ENCODE data around the gene SNORC.
"Not testable (repeated sequence)": the region's sequence is repeated elsewhere in the genome, so short reads cannot be mapped to it uniquely, and the experiment has no call there.

The SNORC gene

DNA sequence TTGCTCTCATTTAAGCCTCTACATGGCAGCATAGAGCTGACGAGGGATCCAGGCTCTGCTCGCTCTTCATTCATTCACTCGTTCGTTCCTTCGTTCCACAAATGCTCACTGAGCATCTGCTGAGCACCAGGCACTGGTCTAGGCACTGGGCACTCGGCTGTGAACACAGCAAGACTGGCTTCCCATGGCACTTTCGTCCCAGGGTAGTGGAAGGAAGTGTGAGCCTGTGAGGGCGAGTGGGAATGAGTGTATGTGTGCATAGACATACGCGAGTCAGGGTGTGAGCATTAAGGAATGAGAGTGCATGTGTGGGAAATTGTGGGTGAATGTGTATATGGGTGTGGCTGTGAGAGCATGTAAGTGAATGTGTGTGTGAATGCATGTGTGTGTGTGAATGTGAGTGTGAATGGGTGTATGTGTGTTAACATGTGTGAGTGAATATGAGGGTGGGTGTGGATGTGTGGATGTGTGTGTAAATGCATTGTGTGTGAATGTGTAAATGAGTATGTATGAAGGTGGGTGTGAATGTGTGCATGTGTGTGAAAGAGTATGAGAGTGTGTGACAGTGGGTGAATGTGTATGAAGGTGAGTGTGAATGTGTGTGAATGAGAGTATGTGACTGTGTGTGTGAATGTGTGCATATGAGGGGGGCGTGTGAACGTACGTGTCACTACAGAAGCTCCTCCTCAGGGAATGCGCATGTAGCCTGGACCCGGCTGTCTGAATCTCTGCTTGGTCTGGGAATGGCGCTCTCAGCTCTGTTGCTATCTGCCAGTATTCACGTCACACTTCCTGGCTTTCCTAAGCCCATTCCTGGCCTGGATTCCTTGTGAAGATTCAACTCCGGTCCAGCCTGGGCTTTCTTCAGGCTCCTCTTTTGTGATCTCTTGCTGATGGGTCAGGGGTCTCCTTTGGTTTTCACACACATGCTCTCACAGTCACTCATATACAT, 28.8 kb downstream of the SNORC start:
- Histone ChIP-seq H3K27ac (no peak overlapping the region), H3K4me3 (no peak overlapping the region), H3K4me1 (no peaks in the 10 kb centered on the region), H3K27me3 (peaks cover 0 to 16% of the 10 kb centered on the region in 2 donors), H3K9me3 (no peaks in the 10 kb centered on the region), H3K36me3 (no peaks in the 10 kb centered on the region)
- TF ChIP-seq, protein P1, sequence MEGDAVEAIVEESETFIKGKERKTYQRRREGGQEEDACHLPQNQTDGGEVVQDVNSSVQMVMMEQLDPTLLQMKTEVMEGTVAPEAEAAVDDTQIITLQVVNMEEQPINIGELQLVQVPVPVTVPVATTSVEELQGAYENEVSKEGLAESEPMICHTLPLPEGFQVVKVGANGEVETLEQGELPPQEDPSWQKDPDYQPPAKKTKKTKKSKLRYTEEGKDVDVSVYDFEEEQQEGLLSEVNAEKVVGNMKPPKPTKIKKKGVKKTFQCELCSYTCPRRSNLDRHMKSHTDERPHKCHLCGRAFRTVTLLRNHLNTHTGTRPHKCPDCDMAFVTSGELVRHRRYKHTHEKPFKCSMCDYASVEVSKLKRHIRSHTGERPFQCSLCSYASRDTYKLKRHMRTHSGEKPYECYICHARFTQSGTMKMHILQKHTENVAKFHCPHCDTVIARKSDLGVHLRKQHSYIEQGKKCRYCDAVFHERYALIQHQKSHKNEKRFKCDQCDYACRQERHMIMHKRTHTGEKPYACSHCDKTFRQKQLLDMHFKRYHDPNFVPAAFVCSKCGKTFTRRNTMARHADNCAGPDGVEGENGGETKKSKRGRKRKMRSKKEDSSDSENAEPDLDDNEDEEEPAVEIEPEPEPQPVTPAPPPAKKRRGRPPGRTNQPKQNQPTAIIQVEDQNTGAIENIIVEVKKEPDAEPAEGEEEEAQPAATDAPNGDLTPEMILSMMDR (IDR thresholded peaks at IDR 0.05) = no peak
- intact Hi-C loops (cut with DNase I; ENCODE audit: low total_unique reads) = no loop called here
- peak in 1 of 2 donors; percentile 37 for DNase-seq

DNA sequence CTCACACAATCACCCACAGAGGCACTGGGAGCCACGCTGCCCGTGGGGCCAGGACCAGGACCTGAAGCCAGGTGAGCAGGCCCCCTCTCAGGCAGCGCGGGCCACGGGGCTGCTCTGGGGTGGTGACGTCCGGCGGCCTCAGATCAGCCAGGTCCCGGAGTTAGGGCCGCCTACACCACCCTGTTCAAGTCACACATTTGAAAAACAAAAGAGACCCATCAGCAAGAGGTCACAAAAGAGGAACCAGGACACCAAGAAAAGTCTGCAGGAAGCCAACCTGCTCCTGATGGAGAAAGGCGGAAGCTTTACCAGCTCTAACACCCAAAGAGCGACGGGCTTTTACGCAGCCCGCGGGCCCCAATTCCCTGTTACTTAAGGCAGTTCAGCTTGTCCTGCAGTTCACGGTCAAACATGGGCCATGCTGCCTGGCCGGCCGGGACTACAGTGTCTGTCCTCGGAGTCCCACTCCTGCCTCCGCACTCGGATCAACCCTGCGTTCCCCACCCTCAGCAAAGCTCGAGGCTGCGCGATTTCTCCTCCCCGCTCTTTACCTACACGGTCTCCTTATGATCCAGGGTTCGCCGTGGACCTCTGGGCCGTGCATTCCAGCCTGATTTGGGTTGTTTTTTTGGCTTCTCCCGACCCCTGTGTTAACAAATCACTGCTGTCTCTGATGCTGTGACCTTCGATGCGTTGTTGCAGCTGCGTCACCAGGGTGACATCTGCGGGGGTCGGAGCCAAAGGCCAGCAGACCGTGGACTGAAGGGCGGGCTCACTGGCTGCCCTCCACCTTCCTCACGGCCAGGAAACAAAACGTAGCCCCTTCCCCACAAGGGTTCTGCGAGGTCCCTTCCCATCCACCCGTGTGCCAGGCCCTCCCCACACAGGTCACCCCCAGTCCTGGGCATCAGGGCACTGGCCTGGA, 31.0 kb downstream of the SNORC start:
- Histone ChIP-seq H3K4me1 (no peaks in the 10 kb centered on the region), H3K4me3 (no peak overlapping the region), H3K9me3 (no peaks in the 10 kb centered on the region), H3K27me3 (peaks cover 0 to 10% of the 10 kb centered on the region in 2 donors), H3K36me3 (no peaks in the 10 kb centered on the region), H3K27ac (no peak overlapping the region)
- intact Hi-C loops (cut with DNase I; ENCODE audit: low total_unique reads) = no loop called here
- TF ChIP-seq, protein P1 (IDR thresholded peaks at IDR 0.05) = no peak
- peak in 1 of 2 donors; percentile 53 for DNase-seq

DNA sequence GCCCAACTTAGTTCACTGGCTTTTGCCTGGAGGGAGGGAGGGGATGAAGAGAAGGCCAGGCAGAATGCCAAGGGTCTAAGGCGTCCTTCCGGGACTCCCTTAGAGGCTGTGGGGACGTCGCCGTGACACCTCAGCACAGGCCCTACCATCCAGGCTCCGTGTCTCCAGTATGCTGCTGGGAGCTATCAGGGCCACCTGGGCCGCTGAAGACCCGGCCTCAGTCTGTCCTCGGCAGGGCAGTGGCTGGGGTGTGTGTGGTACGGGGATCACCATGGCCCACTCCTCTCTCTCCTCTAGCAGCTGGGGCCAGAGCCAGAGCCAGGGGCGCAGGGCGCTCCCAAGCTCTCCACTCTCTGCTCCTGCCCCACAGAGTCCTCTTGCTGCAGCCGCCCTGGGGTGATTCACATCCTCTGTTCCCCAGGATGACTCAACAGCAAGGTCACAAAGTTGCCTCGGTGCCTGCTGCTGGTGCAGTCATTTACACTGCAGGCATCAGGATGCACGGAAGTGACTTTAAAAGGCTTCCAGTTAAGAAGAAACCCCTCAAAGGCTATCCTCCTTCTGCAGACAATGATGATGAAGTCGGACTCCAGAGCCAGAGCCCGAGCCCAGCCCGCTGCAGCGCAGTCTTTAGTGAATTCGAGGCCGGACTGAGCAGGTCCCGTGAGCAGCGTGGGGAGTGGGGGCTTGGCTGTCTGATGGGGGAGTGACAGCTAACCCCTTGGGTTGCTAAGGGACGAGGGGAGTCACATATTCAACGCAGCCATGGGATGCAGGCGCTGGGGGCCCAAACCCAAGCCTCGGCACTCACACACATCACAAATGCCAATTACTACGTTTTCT, 31.9 kb downstream of the SNORC start:
- Histone ChIP-seq H3K9me3 (no peaks in the 10 kb centered on the region), H3K27ac (no peak overlapping the region), H3K36me3 (no peaks in the 10 kb centered on the region), H3K4me3 (no peak overlapping the region), H3K4me1 (no peaks in the 10 kb centered on the region), H3K27me3 (peaks cover 0 to 10% of the 10 kb centered on the region in 2 donors)
- TF ChIP-seq, protein P1 (IDR thresholded peaks at IDR 0.05) = no peak
- intact Hi-C loops (cut with DNase I; ENCODE audit: low total_unique reads) = no loop called here
- DNase-seq = peak in 1 of 2 donors; percentile 45

DNA sequence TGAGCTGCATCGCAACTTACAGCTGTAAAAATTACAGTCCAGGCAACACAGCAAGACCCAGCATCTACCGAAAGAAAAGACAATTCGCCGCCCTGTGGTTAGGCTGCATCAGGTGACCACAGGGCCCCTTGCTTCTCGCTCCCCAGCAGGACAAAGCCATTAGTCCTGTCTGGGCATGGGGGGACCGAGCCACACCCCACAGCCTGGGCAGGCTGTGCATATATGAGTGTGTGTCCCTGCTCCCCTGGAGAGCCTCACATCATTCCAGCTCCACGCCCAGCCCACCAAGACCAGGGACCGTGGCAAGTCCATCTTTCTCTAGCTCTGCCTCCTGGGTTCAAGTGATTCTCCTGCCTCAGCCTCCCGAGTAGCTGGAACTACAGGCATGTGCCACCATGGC, 33.9 kb downstream of the SNORC start:
- Histone ChIP-seq H3K27me3 (peaks cover 0 to 10% of the 10 kb centered on the region in 2 donors), H3K4me1 (no peaks in the 10 kb centered on the region), H3K27ac (no peak overlapping the region), H3K36me3 (no peaks in the 10 kb centered on the region), H3K9me3 (no peaks in the 10 kb centered on the region), H3K4me3 (no peak overlapping the region)
- DNase-seq = peak in 1 of 2 donors; percentile 49
- TF ChIP-seq, protein P1 (IDR thresholded peaks at IDR 0.05) = no peak
- intact Hi-C loops (cut with DNase I; ENCODE audit: low total_unique reads) = no loop called here

DNA sequence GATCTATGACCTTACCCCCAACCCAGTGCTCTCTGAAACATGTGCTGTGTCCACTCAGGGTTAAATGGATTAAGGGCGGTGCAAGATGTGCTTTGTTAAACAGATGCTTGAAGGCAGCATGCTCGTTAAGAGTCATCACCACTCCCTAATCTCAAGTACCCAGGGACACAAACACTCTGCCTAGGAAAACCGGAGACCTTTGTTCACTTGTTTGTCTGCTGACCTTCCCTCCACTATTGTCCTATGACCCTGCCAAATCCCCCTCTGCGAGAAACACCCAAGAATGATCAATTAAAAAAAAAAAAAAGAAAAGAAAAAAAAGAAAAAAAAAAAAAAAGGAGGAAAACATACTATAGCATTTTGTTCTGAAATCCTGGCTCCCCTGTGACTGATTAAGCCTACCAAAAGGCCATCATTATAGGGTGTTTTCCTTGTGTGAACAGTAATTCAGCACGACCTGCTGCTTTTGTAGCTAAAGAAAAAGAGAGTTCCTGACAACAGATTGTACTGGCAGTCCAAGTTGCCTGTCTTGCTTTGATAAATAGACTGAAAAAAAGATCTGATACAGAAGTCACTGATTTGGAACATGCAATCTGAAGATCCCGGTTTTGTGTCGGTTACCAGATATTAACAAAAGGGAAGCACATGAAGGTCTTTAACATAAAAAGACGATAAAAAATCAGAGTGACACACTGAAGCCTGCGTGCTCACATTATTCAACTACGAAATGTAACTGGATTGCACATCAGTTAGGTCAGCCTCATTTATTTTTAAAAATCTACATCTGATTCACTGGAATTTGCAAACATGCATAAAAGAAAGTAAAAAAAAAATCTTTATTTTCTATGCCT, 37.0 kb downstream of the SNORC start:
- H3K27ac ChIP-seq; H3K4me3 ChIP-seq; H3K4me1 ChIP-seq; H3K9me3 ChIP-seq; H3K27me3 ChIP-seq; H3K36me3 ChIP-seq; intact Hi-C loops (cut with DNase I; ENCODE audit: low total_unique reads); DNase-seq: not testable (repeated sequence)

DNA sequence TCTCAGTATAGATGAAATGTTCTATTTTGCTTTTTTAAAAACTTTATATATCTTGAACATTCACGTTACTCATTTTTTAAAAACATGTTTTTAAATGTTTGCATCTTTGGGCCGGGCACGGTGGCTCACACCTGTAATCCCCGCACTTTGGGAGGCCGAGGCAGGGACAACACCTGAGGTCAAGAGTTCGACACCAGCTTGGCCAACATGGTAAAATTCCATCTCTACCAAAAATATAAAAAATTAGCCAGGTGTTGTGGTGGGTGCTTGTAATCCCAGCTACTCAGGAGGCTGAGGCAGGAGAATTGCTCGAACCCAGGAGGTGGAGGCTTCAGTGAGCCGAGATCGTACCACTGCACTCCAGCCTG, 37.6 kb downstream of the SNORC start:
- H3K36me3 ChIP-seq; H3K4me3 ChIP-seq; H3K27me3 ChIP-seq; H3K9me3 ChIP-seq; intact Hi-C loops (cut with DNase I; ENCODE audit: low total_unique reads); H3K27ac ChIP-seq; H3K4me1 ChIP-seq: not testable (repeated sequence)
- DNase-seq = peak in 1 of 2 donors; percentile 41
